GM19467 (cell line): ENCODE data around the gene TMX3.
A peak's percentile ranks its signal among the peaks of the same experiment; 100 is the strongest.

Experiments
- ATAC-seq: cut with Tn5 transposase; IDR thresholded peaks from one replicate; pipeline ENCODE4 v1.9.1; 2021; ENCODE audit warnings: mild to moderate bottlenecking, moderate library complexity; ENCODE audit not compliant: unreplicated experiment

The TMX3 gene, protein sequence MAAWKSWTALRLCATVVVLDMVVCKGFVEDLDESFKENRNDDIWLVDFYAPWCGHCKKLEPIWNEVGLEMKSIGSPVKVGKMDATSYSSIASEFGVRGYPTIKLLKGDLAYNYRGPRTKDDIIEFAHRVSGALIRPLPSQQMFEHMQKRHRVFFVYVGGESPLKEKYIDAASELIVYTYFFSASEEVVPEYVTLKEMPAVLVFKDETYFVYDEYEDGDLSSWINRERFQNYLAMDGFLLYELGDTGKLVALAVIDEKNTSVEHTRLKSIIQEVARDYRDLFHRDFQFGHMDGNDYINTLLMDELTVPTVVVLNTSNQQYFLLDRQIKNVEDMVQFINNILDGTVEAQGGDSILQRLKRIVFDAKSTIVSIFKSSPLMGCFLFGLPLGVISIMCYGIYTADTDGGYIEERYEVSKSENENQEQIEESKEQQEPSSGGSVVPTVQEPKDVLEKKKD

DNA sequence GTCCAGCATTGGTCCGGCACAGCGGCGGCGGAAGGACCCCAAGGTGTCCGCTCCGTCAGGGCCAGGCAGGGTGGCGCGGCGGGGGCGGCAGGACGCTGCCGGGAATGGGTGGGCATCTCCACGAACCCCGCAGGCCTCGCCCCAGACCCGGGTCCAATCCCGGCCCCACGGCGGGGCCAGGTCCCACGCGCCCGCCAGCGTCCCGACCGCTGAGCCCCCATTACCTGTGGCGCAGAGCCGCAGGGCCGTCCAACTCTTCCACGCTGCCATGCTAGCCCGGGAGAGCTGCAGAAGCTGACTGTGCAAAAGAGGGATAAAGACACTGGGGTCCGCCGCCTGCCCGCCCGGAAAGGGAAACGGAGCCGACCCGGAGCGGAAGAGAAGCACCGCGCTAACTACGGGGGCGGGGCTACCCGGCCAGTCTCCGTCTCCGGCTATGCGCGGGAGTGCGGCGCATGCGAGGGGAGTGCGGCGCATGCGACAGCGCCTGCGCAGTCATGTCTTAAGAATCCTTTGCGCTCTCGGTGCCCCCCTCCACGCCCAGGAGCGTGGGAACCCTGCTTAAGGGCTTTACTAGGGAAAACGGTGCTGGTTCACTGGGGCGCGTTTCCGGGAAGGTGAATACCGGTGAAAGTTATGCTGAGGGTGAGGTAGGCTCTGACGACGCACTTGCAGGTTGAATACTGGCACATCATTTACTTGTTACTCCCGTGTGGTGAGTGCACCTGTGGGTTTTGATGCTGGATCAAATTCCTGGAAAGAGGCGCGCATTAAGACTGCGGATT lies at the start of gene TMX3:
Gene TMX3, minus strand, starts transcription at position 397 of the 785 bp plus-strand sequence. Its CDS starts 127 bp downstream, at position 270.
- ATAC-seq, result peak; percentile 97

DNA sequence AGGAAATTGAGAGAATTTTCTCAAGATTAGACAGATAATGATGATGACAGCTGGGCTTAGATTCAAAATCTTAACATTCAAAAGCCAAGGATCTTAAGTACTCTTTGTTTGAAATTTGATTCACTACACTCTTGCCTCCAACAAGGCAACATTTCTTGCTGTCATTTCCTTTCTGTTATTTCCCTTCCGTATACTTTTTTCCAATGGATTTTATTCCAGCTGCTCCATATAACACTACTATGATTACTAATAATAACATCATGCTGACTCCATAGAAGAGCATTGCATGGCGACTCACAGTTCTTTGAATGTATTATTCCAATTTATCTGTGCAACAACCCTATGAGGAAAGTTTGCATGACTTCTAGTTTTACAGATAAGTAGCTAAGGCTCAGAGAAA lies 49.1 kb upstream of the TMX3 start:
- no peak for ATAC-seq

DNA sequence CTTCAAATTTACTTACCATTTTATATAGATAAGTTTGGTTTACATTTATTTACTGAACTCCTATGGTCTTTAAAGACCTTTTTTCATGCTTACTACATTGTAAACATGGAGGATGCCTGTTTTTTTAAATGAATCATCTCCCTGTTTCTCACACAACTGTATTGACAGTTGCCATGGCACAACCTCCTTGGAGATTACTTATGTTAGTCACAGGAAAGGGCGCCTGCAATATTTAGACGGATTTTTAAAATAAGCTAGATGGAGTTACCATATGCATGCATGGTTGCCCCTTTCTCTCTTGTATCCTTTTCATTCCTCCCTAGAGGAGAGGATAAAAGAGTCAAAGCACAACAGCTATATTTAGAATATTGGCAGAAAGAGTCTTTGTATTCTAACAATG lies 48.2 kb upstream of the TMX3 start:
- ATAC-seq, result no peak

DNA sequence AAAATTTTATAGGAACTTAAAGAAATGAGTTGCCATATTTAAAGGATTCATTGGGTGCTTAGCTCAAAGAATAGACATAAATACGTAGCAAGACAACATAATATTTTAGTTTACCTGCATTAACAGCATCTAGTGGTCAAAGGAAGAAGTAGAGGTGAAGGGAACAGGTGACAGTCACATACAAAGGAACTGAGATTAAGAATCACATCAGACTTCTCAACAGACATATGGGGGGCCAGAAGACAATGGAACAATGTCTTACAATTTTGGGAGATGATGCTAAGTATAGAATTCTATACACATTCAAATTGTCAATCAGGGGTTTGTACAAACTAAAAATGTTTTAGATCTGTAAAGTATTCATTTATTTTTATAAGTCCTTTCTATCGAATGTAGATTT lies 44.4 kb upstream of the TMX3 start:
- no peak for ATAC-seq

DNA sequence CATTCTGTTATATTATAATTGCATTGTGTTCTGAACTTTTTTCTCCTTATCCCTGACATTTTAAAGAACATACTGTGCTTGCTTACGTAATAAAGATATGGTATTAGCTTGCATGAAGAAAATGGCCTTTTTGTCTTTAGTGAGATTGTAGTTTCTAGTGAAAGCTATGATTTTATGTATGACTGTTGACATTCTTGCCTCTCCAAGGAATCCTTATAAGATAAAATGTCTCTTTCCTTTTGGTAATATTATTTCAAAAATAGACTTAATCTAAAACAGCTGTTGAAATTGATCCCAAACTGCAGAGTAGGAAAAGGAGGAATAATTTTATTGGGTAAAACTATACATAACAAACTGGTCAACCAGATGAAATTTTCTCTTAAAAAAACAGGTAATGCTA lies 42.2 kb upstream of the TMX3 start:
- no peak for ATAC-seq

DNA sequence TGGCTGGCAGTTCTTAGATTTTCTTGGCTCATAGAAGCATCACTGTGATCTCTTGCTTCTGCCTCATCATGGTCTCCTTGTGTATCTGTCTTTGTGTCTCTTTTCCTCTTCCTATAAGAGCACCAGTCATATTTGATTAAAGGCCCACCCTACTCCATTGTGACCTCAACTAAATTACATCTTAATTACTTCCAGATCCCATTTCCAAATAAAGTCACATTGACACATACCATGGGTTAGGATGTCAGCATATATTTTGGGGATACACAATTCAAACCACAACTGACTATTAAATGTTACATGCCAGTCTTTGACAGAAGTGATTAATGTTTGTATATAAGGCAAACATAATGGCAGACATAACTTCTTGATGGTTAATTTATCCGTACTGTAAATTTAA lies 27.3 kb upstream of the TMX3 start:
- ATAC-seq, result no peak

DNA sequence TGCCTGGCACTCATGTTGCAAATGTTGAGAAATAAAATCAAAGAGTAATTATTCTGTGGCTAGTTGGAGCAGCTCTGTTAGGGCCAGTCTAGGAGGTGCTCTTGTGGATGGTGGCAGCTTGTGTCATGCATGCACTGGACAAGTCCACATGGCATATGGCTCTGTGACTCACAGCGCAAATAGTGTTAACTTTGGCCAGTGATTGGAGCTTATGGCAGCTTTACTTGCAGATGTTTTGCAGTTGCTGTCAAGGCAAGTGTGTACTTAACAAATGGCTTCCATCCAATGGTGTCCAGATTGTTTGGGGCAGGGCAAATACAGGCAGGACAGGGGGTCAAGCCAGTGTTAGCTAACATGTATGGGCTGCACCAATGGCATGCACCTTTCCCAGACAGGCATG lies 26.1 kb upstream of the TMX3 start:
- ATAC-seq, result no peak

DNA sequence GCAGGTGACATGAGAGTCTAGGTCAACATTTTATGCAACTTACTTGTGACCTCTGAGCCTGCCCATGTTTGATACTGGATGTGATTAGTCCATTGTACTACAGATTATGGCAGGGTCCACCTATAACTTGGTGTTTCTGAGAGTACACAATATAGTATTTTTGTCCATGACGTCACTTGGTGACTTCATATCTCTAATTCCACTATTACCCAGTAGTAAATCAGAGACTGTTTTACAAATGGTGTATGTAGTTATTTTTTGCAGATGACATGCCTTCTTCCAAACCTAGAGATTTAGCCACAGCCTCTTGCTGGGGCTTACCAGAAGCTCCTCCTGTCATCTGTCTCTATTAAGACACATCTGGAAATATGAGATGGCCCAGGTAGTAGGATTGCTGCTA lies 24.6 kb upstream of the TMX3 start:
- ATAC-seq, result no peak

DNA sequence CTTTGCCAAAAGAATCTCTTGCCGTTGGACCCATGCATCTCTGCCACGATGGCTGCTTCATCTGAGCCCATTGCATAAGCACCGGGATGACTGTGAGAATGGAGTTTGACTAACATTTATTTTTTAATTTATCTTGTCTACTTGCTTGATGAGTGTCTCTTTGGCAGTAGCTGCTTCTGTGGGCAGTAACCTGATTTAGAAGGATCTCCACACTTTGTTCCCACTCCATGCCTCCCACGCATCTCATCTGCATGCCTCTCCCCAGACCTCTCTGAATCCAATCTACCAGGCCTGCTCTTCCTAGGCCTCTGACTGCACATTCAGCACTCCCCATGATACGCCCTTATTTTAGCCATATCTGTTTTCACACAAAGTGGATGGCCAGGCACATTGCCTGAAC lies 23.7 kb upstream of the TMX3 start:
- no peak for ATAC-seq

DNA sequence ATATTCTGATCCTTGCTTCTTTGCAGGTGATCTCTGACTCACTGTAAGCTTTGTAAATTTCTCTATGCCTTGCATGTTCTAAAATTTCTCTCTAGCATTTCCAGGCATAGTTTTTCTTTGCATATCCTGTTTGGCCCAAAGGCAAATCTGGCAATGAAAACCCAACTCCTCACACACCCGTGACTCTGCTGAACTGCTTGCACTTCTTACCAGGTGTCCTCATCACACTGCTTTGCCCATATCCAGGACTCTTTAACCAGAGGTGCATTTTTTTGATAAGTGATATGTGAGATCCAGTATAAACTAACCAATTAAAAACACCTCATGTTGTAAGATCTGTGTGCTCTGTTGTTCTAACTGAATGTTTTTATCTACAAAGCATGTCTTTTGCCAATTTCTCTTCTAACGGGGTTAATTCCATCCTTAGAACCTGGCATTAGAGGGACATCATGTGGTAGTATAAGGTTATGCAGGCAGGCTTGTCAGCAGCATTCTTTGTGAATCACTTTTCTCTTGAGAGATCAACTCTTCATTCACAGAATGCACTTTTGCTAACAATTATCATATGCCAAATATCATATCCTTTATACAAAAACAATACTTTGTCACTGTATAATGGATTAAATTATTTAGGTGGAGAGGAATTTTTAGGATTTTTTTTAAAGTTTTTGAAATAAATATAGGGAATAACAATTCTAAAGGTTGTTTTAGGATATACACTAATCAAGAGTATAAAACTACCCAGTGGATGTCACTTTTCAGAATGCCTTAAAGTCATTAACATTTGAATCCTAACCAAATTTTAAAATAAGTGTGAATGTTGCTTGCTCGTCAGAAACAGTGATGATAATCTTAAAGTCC lies 20.8 kb upstream of the TMX3 start:
- ATAC-seq, result peak; percentile 71

DNA sequence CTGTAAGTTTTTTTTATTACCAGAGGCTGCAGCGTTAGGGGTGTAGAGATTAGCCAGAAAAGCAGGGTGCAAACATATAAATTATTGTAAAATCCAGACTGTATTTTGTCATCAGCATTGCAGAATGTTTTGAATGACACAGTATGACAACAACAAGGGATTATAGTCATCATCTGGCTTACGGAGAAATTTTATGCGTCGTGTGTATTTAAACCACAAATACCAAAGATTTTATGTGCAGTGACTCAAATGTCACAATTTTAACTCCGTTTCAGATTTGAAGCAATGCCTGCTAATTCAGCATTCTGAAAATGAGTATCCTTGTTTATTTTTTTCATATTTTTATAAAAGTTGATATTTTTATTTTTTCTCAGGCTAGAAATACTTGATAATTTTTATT lies 19.4 kb upstream of the TMX3 start:
- no peak for ATAC-seq

DNA sequence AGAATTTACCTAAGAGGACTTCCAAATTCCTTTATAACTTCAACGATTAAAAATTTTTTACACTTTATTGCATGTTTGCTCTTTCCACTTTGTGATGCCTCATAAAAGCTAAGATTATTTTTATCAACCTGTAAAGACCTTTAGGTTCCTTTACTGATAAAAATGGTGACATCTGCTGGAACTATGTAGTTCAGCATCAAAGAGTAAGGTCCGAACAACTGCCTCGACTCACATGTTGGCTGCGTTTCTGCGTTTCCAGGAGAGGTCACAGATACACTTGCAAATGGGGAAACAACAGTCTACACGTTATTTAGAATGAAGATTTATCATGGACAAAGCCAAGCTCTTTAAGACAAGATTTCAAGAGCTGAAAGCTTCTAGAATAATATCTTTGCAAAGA lies 18.8 kb upstream of the TMX3 start:
- no peak for ATAC-seq

DNA sequence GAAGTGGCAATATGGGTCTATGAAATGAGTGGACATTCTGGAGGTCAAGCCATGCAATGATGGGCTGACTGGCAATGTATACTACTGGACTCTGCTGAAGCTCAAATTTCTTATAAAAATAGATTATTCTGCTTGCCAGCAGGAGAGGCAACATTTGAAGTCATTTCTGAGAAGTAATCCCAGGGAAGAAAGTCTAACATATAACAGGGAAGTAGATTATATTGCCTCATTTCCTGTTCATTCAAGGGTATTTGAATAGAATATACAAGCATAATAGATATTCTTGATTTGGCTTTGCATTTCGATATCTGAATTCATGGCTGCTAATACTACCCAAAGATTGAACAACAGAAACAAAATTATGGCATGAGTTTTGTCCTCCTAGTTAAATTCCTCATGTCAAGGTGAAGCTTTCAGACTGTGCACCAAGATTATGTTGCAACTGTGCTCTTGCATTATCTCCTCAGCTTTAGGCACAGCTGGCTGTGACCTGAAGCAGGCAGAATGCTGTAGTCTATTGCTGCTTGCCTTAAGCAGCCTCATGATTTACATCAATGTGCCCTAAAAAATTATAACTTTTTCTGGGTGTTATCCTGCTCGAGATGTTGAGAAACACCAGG lies 13.3 kb upstream of the TMX3 start:
- no peak for ATAC-seq

DNA sequence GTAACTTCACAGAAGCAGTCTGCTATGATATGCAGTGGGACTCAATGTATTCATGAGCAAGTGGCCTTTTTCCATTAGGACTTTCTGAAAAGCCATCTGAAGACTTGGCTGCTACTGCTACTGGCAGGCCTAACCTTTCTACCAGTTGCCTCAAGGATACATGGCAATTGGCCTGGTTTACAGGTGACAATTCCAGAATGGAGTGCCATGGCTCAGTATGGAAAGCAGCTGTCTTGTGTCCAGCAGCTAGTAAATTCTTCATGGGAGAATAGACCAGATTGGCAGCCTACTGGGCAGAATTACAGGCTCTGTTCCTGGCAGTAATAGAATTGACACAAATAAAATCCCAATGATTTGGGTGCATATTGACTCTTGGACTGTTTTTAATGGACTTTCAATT lies 12.6 kb upstream of the TMX3 start:
- no peak for ATAC-seq

DNA sequence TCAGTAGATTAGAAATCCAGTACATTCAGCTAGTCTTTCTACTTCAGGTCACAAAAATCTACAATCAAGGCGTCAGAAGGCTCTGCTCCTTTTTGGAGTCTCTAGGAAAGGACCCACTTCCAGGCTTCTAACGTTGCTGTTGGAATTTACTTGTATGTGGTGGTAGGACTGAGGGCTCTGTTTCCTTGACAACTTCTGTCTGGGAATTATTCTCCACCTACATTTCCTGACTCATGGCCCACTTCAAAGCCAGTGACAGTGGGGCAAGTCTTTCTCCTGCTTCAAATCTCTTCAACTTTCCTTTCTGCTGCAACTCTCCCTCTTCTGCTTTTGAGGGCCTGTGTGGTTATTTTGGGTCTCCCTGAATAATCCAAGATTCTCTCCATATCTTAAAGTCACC lies 10.4 kb upstream of the TMX3 start:
- no peak for ATAC-seq

DNA sequence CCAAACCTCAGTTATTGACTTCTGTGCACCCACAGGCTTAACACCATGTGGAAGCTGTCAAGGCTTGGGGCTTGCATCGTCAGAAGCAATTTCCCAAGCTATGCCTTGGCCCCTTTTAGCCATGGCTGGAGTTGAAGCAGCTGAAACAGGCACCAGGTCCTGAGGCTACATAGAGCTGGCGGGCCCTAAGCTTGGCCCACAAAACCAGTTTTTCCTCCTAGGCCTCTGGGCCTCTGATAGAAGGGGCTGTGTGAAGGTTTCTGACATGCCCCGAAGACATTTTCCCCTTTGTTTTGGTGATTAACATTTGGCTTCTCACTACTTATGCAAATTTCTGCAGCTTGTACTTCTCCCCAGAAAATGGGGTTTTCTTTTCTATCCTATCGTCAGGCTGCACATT lies 9.1 kb upstream of the TMX3 start:
- no peak for ATAC-seq

DNA sequence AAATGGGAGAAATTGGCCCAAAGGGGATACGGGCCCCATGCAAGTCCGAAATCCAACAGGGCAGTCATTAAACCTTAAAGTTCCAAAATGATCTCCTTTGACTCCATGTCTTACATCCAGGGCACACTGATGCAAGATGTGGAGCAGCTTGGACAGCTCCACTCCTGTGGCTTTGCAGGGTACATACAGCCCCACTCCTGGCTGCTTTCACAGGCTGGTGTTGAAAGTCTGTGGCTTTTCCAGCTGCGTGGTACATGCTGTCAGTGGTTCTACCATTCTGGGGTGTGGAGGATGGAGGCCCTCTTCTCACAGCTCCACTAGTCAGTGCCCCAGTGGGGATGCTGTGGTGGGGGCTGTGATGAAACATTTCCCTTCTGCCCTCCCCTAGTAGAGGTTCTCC lies 8.6 kb upstream of the TMX3 start:
- ATAC-seq, result no peak

DNA sequence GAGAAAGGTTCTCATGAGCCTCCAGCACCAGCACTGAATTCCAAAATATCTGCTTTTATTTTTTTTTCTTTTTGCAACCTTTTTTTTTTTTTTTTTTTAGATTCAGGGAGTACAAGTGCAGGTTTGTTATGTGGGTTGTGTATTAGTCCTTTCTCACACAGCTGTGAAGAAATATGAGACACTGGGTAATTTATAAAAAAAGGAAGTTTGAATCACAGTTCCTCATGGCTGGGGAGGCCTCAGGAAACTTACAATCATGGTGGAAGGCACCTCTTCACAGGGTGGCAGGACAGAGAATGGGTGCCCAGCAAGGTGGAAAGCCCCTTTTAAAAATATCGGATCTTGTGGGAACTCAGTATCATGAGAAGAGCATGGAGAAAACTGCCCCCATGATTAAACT lies 7.9 kb upstream of the TMX3 start:
- no peak for ATAC-seq

DNA sequence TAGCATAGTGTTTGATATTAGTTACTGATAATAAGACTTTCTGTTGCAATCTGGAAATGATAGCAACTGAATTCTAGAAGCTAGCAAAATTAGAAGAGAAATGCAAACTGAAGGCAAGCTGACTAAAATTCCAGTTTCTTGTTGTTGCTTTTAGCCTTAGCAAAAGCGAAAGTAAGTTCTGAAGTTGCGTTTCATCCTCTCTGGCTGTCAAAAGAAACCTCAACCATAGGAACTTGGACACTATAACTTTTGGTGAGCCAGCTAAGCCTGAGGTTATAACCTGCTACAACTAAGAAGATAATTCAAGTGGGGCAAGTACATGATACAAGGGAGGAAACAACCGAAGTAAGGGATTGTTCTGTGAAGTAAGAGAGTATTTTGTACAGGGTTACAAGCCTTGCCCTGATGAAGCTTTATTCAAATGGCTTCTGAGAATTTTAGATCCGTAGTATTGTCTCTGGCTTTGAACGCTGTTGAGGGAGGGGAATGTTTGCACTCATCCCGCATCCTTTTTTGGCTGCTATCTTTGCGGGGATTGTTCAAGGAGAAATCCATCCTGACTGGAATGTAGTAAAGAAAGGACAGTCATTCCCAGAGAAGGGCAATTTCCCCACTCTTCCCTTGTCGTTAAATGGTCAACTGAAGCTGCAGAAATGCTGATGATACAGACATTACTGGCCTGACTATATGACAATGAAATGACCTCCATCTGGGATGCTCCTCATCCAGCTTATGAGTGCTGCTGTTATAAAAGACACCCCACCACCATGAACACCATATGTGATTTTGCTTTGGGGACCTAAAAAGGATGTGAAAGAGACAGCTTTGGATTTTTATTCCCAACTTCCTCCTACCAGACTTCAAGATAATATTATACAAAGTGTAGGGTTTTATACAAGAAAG lies 7.0 kb upstream of the TMX3 start:
- ATAC-seq, result peak; percentile 83

DNA sequence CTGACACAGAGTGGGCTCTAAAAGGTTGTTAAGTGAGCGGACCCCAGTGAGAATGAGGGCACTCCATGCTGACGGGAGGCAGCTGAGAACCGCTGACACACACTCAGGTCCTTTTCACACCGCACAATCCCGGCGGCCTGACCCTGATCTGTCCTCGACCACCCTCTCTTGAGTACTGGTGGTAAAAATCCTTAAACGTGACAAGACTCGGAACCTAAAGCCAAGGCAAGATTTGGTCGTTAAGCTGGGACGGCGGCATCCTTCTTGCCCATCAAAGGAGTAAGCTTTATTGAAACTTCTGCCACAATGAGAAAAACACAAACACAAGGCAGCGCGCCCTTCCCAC lies 569 bp downstream of the TMX3 start:
- ATAC-seq, result peak; percentile 7
